SK-N-SH (cell line): Measurements from ENCODE around the gene PARD3B. TPM values are rescaled to one million over a fixed set of nuclear protein-coding genes. Genes with fewer than 3 reads are reported as not detected.

ENCODE experiments used
- CTCF ChIA-PET: fragments of 300-600, 350-600 bp; formaldehyde crosslinking; extraction: SDS; loops from one replicate; lab custom pipeline; 2021; lab: Yijun Ruan, JAX
- POLR2A ChIA-PET: fragments of 350-600 bp; sonication (Branson Sonifier 250); formaldehyde crosslinking; extraction: SDS; loops from one replicate; lab custom pipeline; 2020; ENCODE audit warnings: antibody characterized with exemption, inconsistent platforms; lab: Yijun Ruan, JAX
- DNase-seq: peaks from one replicate; pipeline ENCODE4 v3.0.0; 2012
- H2AFZ ChIP-seq: fragments of 200-600 bp; sonication (generic); 2 replicates; pipeline ENCODE4 v1.8.1; 2016; ENCODE audit warnings: antibody characterized with exemption, mild to moderate bottlenecking, low read depth
- H3F3A ChIP-seq: fragments of 200-600 bp; sonication (generic); replicated peaks from 2 replicates; pipeline ENCODE3; 2016; ENCODE audit warnings: antibody characterized with exemption, mild to moderate bottlenecking; ENCODE audit not compliant: insufficient read depth
- H3K27ac ChIP-seq, 2 experiments: fragments of 200-500 bp in 1 of 2; fragments of 200-600 bp in 1 of 2; sonication (Bioruptor generic) in 1 of 2; sonication (generic), shearing (Covaris generic) in 1 of 2; 2 replicates each; pipeline versions ENCODE4 v1.5.1 to v1.6.1; 2014 to 2016; ENCODE audit warnings: low read depth in 2 of 2, inconsistent platforms in 1 of 2, low read length in 1 of 2, mild to moderate bottlenecking in 1 of 2, mixed read lengths in 1 of 2
- H3K27me3 ChIP-seq: fragments of 200-600 bp; sonication (generic), shearing (Covaris generic); 2 replicates; pipeline ENCODE4 v1.6.1; 2016; ENCODE audit warnings: mixed run types; ENCODE audit not compliant: insufficient read depth
- H3K36me3 ChIP-seq, 2 experiments: fragments of 200-500 bp in 1 of 2; fragments of 200-600 bp in 1 of 2; sonication (Bioruptor generic) in 1 of 2; sonication (generic) in 1 of 2; replicated peaks in 1 of 2; 2 replicates each; pipeline versions ENCODE3 to v1.5.1; 2014 to 2016; ENCODE audit warnings: low read length in 1 of 2, mild to moderate bottlenecking in 1 of 2; ENCODE audit not compliant: insufficient read depth in 2 of 2, control insufficient read depth in 1 of 2
- H3K4me1 ChIP-seq, 2 experiments: fragments of 200-500 bp in 1 of 2; fragments of 200-600 bp in 1 of 2; sonication (Bioruptor generic) in 1 of 2; sonication (generic), shearing (Covaris generic) in 1 of 2; 2 replicates each; pipeline versions ENCODE4 v1.5.1 to v1.6.1; 2014 to 2016; ENCODE audit warnings: low read depth in 1 of 2, low read length in 1 of 2, mixed run types in 1 of 2; ENCODE audit not compliant: insufficient read depth in 2 of 2, control insufficient read depth in 1 of 2
- H3K4me2 ChIP-seq: fragments of 200-600 bp; sonication (generic), shearing (Covaris generic); 2 replicates; pipeline ENCODE4 v1.6.1; 2017; ENCODE audit warnings: mixed run types
- H3K4me3 ChIP-seq, 2 experiments: fragments of 200-500 bp in 1 of 2; fragments of 200-600 bp in 1 of 2; sonication (Bioruptor generic) in 1 of 2; sonication (generic), shearing (Covaris generic) in 1 of 2; 2 replicates each; pipeline versions ENCODE4 v1.5.1 to v1.8.1; 2014 to 2016; ENCODE audit warnings: low read depth in 2 of 2, inconsistent platforms in 1 of 2, low read length in 1 of 2, mild to moderate bottlenecking in 1 of 2, mixed read lengths in 1 of 2, moderate library complexity in 1 of 2
- H3K79me2 ChIP-seq: fragments of 200-600 bp; sonication (generic); 2 replicates; pipeline ENCODE4 v1.8.1; 2017; ENCODE audit warnings: mild to moderate bottlenecking; ENCODE audit not compliant: insufficient read depth
- H3K9ac ChIP-seq: fragments of 200-600 bp; sonication (generic); 2 replicates; pipeline ENCODE4 v1.6.1; 2017; ENCODE audit warnings: mixed run types
- H3K9me2 ChIP-seq: fragments of 200-600 bp; sonication (generic); 2 replicates; pipeline ENCODE4 v1.6.1; 2017; ENCODE audit warnings: mixed run types
- H3K9me3 ChIP-seq: fragments of 200-600 bp; sonication (generic); 2 replicates; pipeline ENCODE4 v1.6.1; 2017; ENCODE audit warnings: mixed run types, mild to moderate bottlenecking, moderate library complexity
- H4K20me1 ChIP-seq: fragments of 200-600 bp; sonication (generic); 2 replicates; pipeline ENCODE4 v1.6.1; 2017; ENCODE audit warnings: mild to moderate bottlenecking, mixed run types; ENCODE audit not compliant: insufficient read depth
- CHD2 ChIP-seq: fragments of 150-350 bp; IDR thresholded peaks from 2 replicates; pipeline ENCODE4 v1.6.1; 2018; ENCODE audit warnings: low read length; ENCODE audit not compliant: partially characterized antibody
- EP300 ChIP-seq, 2 experiments: IDR thresholded peaks; 2 replicates each; pipeline versions ENCODE4 v1.4.0 to v1.6.1; 2012; ENCODE audit warnings: borderline replicate concordance in 1 of 2, low read depth in 1 of 2, low read length in 1 of 2
- FOSL2 ChIP-seq: IDR thresholded peaks from 2 replicates; pipeline ENCODE4 v1.4.0; 2012; ENCODE audit warnings: low read depth, mild to moderate bottlenecking, moderate library complexity, borderline replicate concordance
- FOXJ3 ChIP-seq: sonication (generic); formaldehyde crosslinking; IDR thresholded peaks from 2 replicates; pipeline ENCODE4 v1.5.1; 2020; ENCODE audit warnings: mild to moderate bottlenecking, missing genetic modification reagents
- FOXM1 ChIP-seq: IDR thresholded peaks from 2 replicates; pipeline ENCODE4 v1.4.0; 2012; ENCODE audit warnings: low read depth, mild to moderate bottlenecking
- GABPA ChIP-seq: IDR thresholded peaks from 2 replicates; pipeline ENCODE4 v1.4.0; 2012; ENCODE audit warnings: low read depth, mild to moderate bottlenecking
- MAX ChIP-seq: IDR thresholded peaks from 2 replicates; pipeline ENCODE4 v1.4.0; 2012; ENCODE audit warnings: low read depth
- MEF2A ChIP-seq: IDR thresholded peaks from 2 replicates; pipeline ENCODE4 v1.4.0; 2012; ENCODE audit warnings: low read depth, borderline replicate concordance
- MXI1 ChIP-seq: IDR thresholded peaks from 2 replicates; pipeline ENCODE4 v1.6.1; 2012; ENCODE audit warnings: mild to moderate bottlenecking, low read depth, low read length, improper control_type of control experiment
- NFIC ChIP-seq: IDR thresholded peaks from 2 replicates; pipeline ENCODE4 v1.4.0; 2012; ENCODE audit warnings: borderline replicate concordance
- NRF1 ChIP-seq: IDR thresholded peaks from 2 replicates; pipeline ENCODE4 v1.6.1; 2012; ENCODE audit warnings: low read depth, mild to moderate bottlenecking, low read length
- POLR2AphosphoS5 ChIP-seq: IDR thresholded peaks from 2 replicates; pipeline ENCODE4 v1.6.1; 2012; ENCODE audit warnings: low read depth, low read length
- REST ChIP-seq: IDR thresholded peaks from 2 replicates; pipeline ENCODE4 v1.6.1; 2012; ENCODE audit warnings: mild to moderate bottlenecking, low read depth, low read length, moderate library complexity
- RFX5 ChIP-seq: IDR thresholded peaks from 2 replicates; pipeline ENCODE4 v1.6.1; 2012; ENCODE audit warnings: mild to moderate bottlenecking, improper control_type of control experiment, low read length
- SIN3A ChIP-seq: IDR thresholded peaks from 2 replicates; pipeline ENCODE4 v1.6.1; 2012; ENCODE audit warnings: low read depth, mild to moderate bottlenecking, low read length, moderate library complexity, borderline replicate concordance
- SMC3 ChIP-seq: IDR thresholded peaks from 2 replicates; pipeline ENCODE4 v1.6.1; 2012; ENCODE audit warnings: low read depth, low read length, improper control_type of control experiment
- TAF1 ChIP-seq: IDR thresholded peaks from 2 replicates; pipeline ENCODE4 v1.6.1; 2012; ENCODE audit warnings: low read depth, mild to moderate bottlenecking, low read length, moderate library complexity, borderline replicate concordance
- YY1 ChIP-seq: IDR thresholded peaks from 2 replicates; pipeline ENCODE4 v1.4.0; 2012; ENCODE audit warnings: low read depth, mild to moderate bottlenecking
- WGBS: methylation state at CpG from one replicate; pipeline ENCODE4 v1.1.6; 2017; ENCODE audit warnings: low lambda C conversion rate; 5-methylcytosine and 5-hydroxymethylcytosine counted together
- polyA plus RNA-seq, 3 experiments: library from polyadenylated mRNA; depleted of rRNA; stranded (reverse); fragments of >200 nt; gene quantifications; 2 replicates each; pipeline ENCODE4 v1.2.3, GENCODE V29; 2012
- TF ChIP-seq, protein P1 (sequence below): fragments of 200-600 bp; sonication (generic); IDR thresholded peaks from 2 replicates; pipeline ENCODE4 v1.6.1; 2017; ENCODE audit warnings: antibody characterized with exemption, mild to moderate bottlenecking, moderate library complexity
- TF ChIP-seq, protein P2 (sequence below): IDR thresholded peaks from 2 replicates; pipeline ENCODE4; 2012

PARD3B gene
- polyA plus RNA-seq, 1 of the 3 experiments (the other 2 are of a cell fraction) = 0.87 TPM

GRCh38 chr2:205531489-205532148 lies 986.3 kb downstream of the PARD3B start (continued):
- no peak for TF ChIP-seq RFX5
- TF ChIP-seq FOXM1 = no peak
- no peak for TF ChIP-seq MAX
- TF ChIP-seq, all 33 proteins: peak for 0

DNA sequence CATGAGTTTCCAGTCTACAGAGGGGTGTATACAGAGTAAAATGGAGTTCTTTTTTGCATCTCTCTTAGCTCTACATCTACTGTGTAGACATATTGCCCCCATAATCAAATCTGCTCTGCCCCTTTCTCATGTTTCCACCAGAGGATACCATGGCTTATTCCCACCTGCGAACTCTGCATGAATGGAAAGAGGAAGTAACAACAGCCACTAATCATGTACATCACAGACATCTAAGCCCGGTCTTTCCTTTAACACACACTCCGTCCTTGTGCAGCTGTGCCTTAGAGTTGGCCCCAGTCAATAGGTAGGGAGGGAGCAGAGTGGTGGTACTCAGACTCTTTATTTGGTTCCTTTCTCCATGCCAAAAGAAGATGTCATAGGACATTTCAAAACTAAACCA lies 989.7 kb downstream of the PARD3B start:
- Histone ChIP-seq H3F3A (no peaks in the 10 kb centered on the region), H3K4me1 (no peaks in the 10 kb centered on the region; a peak in 2 of 4 replicates), H3K27ac (no peak overlapping the region), H3K9me3 (no peaks in the 10 kb centered on the region), H3K79me2 (no peaks in the 10 kb centered on the region), H3K27me3 (no peaks in the 10 kb centered on the region), H4K20me1 (no peaks in the 10 kb centered on the region), H3K36me3 (no peaks in the 10 kb centered on the region), H3K9me2 (no peaks in the 10 kb centered on the region), H3K4me2 (no peak overlapping the region), H3K4me3 (no peak overlapping the region), H2AFZ (no peak overlapping the region), H3K9ac (no peak overlapping the region)
- CTCF ChIA-PET = interaction anchor here (0.8 kb wide), 1 partner anchor 15 kb away, joined by 3 read pairs; no protein-coding TSS in a partner anchor
- WGBS = 86% methylated on average over 3 of the region's 3 CpGs
- DNase-seq = no peak
- TF ChIP-seq REST = no peak
- no peak for TF ChIP-seq TAF1
- no peak for TF ChIP-seq CHD2
- TF ChIP-seq FOXM1 = no peak
- TF ChIP-seq, protein P1, sequence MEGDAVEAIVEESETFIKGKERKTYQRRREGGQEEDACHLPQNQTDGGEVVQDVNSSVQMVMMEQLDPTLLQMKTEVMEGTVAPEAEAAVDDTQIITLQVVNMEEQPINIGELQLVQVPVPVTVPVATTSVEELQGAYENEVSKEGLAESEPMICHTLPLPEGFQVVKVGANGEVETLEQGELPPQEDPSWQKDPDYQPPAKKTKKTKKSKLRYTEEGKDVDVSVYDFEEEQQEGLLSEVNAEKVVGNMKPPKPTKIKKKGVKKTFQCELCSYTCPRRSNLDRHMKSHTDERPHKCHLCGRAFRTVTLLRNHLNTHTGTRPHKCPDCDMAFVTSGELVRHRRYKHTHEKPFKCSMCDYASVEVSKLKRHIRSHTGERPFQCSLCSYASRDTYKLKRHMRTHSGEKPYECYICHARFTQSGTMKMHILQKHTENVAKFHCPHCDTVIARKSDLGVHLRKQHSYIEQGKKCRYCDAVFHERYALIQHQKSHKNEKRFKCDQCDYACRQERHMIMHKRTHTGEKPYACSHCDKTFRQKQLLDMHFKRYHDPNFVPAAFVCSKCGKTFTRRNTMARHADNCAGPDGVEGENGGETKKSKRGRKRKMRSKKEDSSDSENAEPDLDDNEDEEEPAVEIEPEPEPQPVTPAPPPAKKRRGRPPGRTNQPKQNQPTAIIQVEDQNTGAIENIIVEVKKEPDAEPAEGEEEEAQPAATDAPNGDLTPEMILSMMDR = no peak
- TF ChIP-seq SIN3A = no peak
- no peak for TF ChIP-seq FOSL2
- TF ChIP-seq EP300 (IDR thresholded peaks at IDR 0.05; ENCODE audit: borderline replicate concordance in 1 of 2, low read depth in 1 of 2, low read length in 1 of 2) = no peak
- TF ChIP-seq MXI1 = no peak
- no peak for TF ChIP-seq NFIC
- TF ChIP-seq, protein P2, sequence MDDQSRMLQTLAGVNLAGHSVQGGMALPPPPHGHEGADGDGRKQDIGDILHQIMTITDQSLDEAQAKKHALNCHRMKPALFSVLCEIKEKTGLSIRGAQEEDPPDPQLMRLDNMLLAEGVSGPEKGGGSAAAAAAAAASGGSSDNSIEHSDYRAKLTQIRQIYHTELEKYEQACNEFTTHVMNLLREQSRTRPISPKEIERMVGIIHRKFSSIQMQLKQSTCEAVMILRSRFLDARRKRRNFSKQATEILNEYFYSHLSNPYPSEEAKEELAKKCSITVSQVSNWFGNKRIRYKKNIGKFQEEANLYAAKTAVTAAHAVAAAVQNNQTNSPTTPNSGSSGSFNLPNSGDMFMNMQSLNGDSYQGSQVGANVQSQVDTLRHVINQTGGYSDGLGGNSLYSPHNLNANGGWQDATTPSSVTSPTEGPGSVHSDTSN = no peak
- no peak for TF ChIP-seq MAX
- no peak for TF ChIP-seq MEF2A
- TF ChIP-seq NRF1 = no peak
- TF ChIP-seq FOXJ3 (CRISPR knock-in tag) = no peak
- TF ChIP-seq SMC3 = no peak
- no peak for TF ChIP-seq YY1
- TF ChIP-seq GABPA = no peak
- TF ChIP-seq POLR2AphosphoS5 = no peak
- TF ChIP-seq RFX5 = no peak
- POLR2A ChIA-PET = no interaction called here
